CD4-positive, alpha-beta T cell (primary cell): ENCODE results near the gene GLOD4. TPM values are rescaled to one million over a fixed set of nuclear protein-coding genes. Genes with fewer than 3 reads are reported as not detected.
A peak's percentile ranks its signal among the peaks of the same experiment; 100 is the strongest.

Experiments
- ATAC-seq: fragments of 200-7000 bp; cut with Tn5 transposase; one replicate; pipeline ENCODE4 v1.10.0; 2022; ENCODE audit warnings: mild to moderate bottlenecking; ENCODE audit not compliant: poor library complexity
- CTCF ChIA-PET: fragments of 350-600 bp; sonication (Branson Sonifier 250); formaldehyde crosslinking; loops from one replicate; lab custom pipeline; 2021; ENCODE audit warnings: antibody characterized with exemption, inconsistent platforms; lab: Charles Lee
- POLR2A ChIA-PET: fragments of 350-600 bp; sonication (Branson Sonifier 250); formaldehyde crosslinking; loops from one replicate; lab custom pipeline; 2021; ENCODE audit warnings: antibody characterized with exemption, inconsistent platforms; lab: Charles Lee
- DNase-seq, 14 experiments: peaks; one replicate each; pipeline ENCODE4 v3.0.0-alpha.2; 2013 to 2020; ENCODE audit warnings: mixed read lengths in 2 of 14
- H3K27ac ChIP-seq, 2 donors: one replicate each; pipeline versions ENCODE4 v1.5.1 to v1.7.0; 2013; ENCODE audit warnings: low read length in 2 of 2, low read depth in 1 of 2, mild to moderate bottlenecking in 1 of 2
- H3K27me3 ChIP-seq, 2 experiments: 1 replicate in 1 of 2; 2 replicates in 1 of 2; pipeline versions ENCODE4 v1.6.1 to v1.7.0; 2013; ENCODE audit warnings: low read length in 2 of 2, control low read depth in 1 of 2, mild to moderate bottlenecking in 1 of 2, moderate library complexity in 1 of 2; ENCODE audit not compliant: insufficient read depth in 2 of 2, control insufficient read depth in 1 of 2
- H3K36me3 ChIP-seq: one replicate; pipeline ENCODE4 v1.6.1; 2013; ENCODE audit warnings: low read length, control low read depth; ENCODE audit not compliant: insufficient read depth
- H3K4me1 ChIP-seq: one replicate; pipeline ENCODE4 v1.6.1; 2013; ENCODE audit warnings: low read length, control low read depth; ENCODE audit not compliant: insufficient read depth
- H3K4me3 ChIP-seq: one replicate; pipeline ENCODE4 v1.5.1; 2013; ENCODE audit warnings: mild to moderate bottlenecking, low read length, moderate library complexity
- H3K9me3 ChIP-seq, 2 experiments: 1 replicate in 1 of 2; 2 replicates in 1 of 2; pipeline versions ENCODE4 v1.6.1 to v1.7.0; 2013; ENCODE audit warnings: low read length in 2 of 2, mild to moderate bottlenecking in 2 of 2, control low read depth in 1 of 2, moderate library complexity in 1 of 2; ENCODE audit not compliant: control insufficient read depth in 1 of 2, insufficient read depth in 1 of 2
- H3K27ac Mint-ChIP-seq: one replicate; pipeline ENCODE4 v1.8.0; 2020; ENCODE audit warnings: mixed read lengths
- H3K27me3 Mint-ChIP-seq: one replicate; pipeline ENCODE4 v1.8.0; 2021; ENCODE audit warnings: mixed read lengths
- H3K36me3 Mint-ChIP-seq: one replicate; pipeline ENCODE4 v1.8.0; 2021; ENCODE audit warnings: low read depth, mixed read lengths
- H3K4me1 Mint-ChIP-seq: one replicate; pipeline ENCODE4 v1.8.0; 2021; ENCODE audit warnings: low read depth, mixed read lengths
- H3K4me3 Mint-ChIP-seq: one replicate; pipeline ENCODE4 v1.8.0; 2020; ENCODE audit warnings: mild to moderate bottlenecking, mixed read lengths
- H3K9me3 Mint-ChIP-seq: one replicate; pipeline ENCODE4 v1.8.0; 2020; ENCODE audit warnings: mixed read lengths
- intact Hi-C, 2 experiments: fragments of 100-400 bp; cut with DNase I in 1 of 2; cut with micrococcal nuclease in 1 of 2; formaldehyde crosslinking; loops; one replicate each; pipeline versions ENCODE4 v1.15.1 to v1.9.0; 2023 to 2025; cut with DNase I, micrococcal nuclease
- total RNA-seq, 174 experiments: library from RNA in 2 of 174; stranded (reverse) in 2 of 174; gene quantifications; one replicate each; pipeline ENCODE4 v1.2.3 and lab custom pipeline; 2021 to 2026
- TF ChIP-seq, protein P1 (sequence below): fragments of 200-600 bp; IDR thresholded peaks from one replicate; pipeline ENCODE4 v1.8.0; 2022; ENCODE audit warnings: antibody characterized with exemption, mild to moderate bottlenecking

The GLOD4 gene
- total RNA-seq, 2 experiments from 2014 or later, result 88.0 to 89.3 TPM

- ChIA-PET CTCF (no interaction called here), POLR2A (no interaction called here)
- no peaks in the 10 kb centered on the region for H3K27me3 Mint-ChIP-seq
- H3K27ac Mint-ChIP-seq, result peak overlapping the region; percentile 99
- H3K9me3 Mint-ChIP-seq, result no peaks in the 10 kb centered on the region
- peaks cover 39% of the 10 kb centered on the region for H3K4me1 Mint-ChIP-seq
- H3K36me3 Mint-ChIP-seq, result peaks cover 48% of the 10 kb centered on the region
- Histone ChIP-seq H3K9me3 (no peaks in the 10 kb centered on the region), H3K27ac (no peak overlapping the region), H3K36me3 (peaks cover 16% of the 10 kb centered on the region), H3K4me3 (no peak overlapping the region), H3K4me1 (peaks cover 27% of the 10 kb centered on the region), H3K27me3 (no peaks in the 10 kb centered on the region)
- peak overlapping the region; percentile 100 for H3K4me3 Mint-ChIP-seq
- intact Hi-C loops, result no loop called here
- DNase-seq, result no peak
- TF ChIP-seq, protein P1, sequence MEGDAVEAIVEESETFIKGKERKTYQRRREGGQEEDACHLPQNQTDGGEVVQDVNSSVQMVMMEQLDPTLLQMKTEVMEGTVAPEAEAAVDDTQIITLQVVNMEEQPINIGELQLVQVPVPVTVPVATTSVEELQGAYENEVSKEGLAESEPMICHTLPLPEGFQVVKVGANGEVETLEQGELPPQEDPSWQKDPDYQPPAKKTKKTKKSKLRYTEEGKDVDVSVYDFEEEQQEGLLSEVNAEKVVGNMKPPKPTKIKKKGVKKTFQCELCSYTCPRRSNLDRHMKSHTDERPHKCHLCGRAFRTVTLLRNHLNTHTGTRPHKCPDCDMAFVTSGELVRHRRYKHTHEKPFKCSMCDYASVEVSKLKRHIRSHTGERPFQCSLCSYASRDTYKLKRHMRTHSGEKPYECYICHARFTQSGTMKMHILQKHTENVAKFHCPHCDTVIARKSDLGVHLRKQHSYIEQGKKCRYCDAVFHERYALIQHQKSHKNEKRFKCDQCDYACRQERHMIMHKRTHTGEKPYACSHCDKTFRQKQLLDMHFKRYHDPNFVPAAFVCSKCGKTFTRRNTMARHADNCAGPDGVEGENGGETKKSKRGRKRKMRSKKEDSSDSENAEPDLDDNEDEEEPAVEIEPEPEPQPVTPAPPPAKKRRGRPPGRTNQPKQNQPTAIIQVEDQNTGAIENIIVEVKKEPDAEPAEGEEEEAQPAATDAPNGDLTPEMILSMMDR, result no peak
- ATAC-seq, result no peak
Measured at GRCh38 chr17:784143-784542, 2.1 kb upstream of the GLOD4 start.

DNA sequence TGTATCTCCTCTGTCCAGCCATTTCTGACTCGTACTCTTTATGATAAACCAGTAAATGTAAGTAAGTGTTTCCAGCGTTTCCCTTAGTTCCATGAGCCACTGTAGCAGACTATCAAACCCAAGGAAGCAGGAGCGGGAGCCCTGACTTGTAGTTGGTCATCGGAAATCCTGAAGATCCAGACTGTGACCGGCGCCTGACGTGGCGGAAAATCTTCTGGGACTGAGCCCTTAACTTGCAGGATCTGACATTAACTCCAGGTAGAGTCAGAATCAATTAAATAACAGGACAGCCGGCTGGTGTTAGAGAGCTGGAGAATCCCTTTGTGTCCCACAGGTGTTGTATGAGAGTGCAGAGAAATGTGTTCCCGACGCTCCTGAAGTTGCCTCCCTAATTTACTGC, 4.0 kb downstream of the GLOD4 start:
- Histone ChIP-seq H3K27me3 (no peaks in the 10 kb centered on the region), H3K36me3 (peaks cover 58% of the 10 kb centered on the region), H3K4me1 (peaks cover 22% of the 10 kb centered on the region), H3K9me3 (no peaks in the 10 kb centered on the region), H3K4me3 (no peak overlapping the region), H3K27ac (no peak overlapping the region)
- no peak for ATAC-seq
- TF ChIP-seq, protein P1, result no peak
- peaks cover 87% of the 10 kb centered on the region for H3K36me3 Mint-ChIP-seq
- CTCF ChIA-PET, result no interaction called here
- H3K27ac Mint-ChIP-seq, result no peak overlapping the region
- POLR2A ChIA-PET, result interaction anchor here (0.6 kb wide), 1 partner anchor 443 kb away, joined by 3 read pairs; no protein-coding TSS in a partner anchor
- no peak for DNase-seq
- no peaks in the 10 kb centered on the region for H3K27me3 Mint-ChIP-seq
- intact Hi-C loops, result no loop called here
- H3K4me1 Mint-ChIP-seq, result peaks cover 36% of the 10 kb centered on the region
- no peak overlapping the region for H3K4me3 Mint-ChIP-seq
- H3K9me3 Mint-ChIP-seq, result no peaks in the 10 kb centered on the region

- Mint-ChIP-seq H3K4me1 (peaks cover 10% of the 10 kb centered on the region), H3K4me3 (no peak overlapping the region), H3K27me3 (no peaks in the 10 kb centered on the region), H3K36me3 (peaks cover 94% of the 10 kb centered on the region), H3K27ac (no peak overlapping the region), H3K9me3 (no peaks in the 10 kb centered on the region)
- ChIA-PET POLR2A (interaction anchor here (1.2 kb wide), 1 partner anchor 22 kb away, joined by 3 read pairs; no protein-coding TSS in a partner anchor), CTCF (no interaction called here)
- no peak for DNase-seq
- H3K36me3 ChIP-seq, result peaks cover 88% of the 10 kb centered on the region
- H3K27ac ChIP-seq, result no peak overlapping the region
- ATAC-seq, result no peak
- TF ChIP-seq, protein P1, result no peak
- H3K9me3 ChIP-seq, result no peaks in the 10 kb centered on the region
- intact Hi-C loops, result no loop called here
- no peaks in the 10 kb centered on the region for H3K27me3 ChIP-seq
- H3K4me3 ChIP-seq, result no peak overlapping the region
- H3K4me1 ChIP-seq, result no peaks in the 10 kb centered on the region
Measured at GRCh38 chr17:774313-774584, 7.8 kb downstream of the GLOD4 start.
